Nephron (organoid): ENCODE measurements around the gene RFT1.

ENCODE experiments used
- H3K27ac Mint-ChIP-seq, 3 experiments: 2 replicates each; pipeline ENCODE4 v1.8.0; 2020; ENCODE audit warnings: mixed read lengths in 3 of 3, mild to moderate bottlenecking in 2 of 3, moderate library complexity in 1 of 3
- H3K27me3 Mint-ChIP-seq: 2 replicates; pipeline ENCODE4 v1.8.0; 2021; ENCODE audit warnings: low read depth, mild to moderate bottlenecking, moderate library complexity, mixed read lengths
- H3K36me3 Mint-ChIP-seq: 2 replicates; pipeline ENCODE4 v1.8.0; 2020; ENCODE audit warnings: low read depth, mixed read lengths
- H3K4me1 Mint-ChIP-seq: 2 replicates; pipeline ENCODE4 v1.8.0; 2020; ENCODE audit warnings: mixed read lengths
- H3K4me3 Mint-ChIP-seq, 3 experiments: 2 replicates each; pipeline ENCODE4 v1.8.0; 2020; ENCODE audit warnings: mild to moderate bottlenecking in 3 of 3, mixed read lengths in 3 of 3, moderate library complexity in 2 of 3
- H3K9me3 Mint-ChIP-seq: 2 replicates; pipeline ENCODE4 v1.8.0; 2020; ENCODE audit warnings: mixed read lengths
- TF ChIP-seq, protein P1 (sequence below), 3 experiments: fragments of 200-600 bp; sonication (generic); IDR thresholded peaks; one replicate each; pipeline ENCODE4 v1.5.0; 2021; ENCODE audit warnings: antibody characterized with exemption in 3 of 3; ENCODE audit not compliant: unreplicated experiment in 3 of 3

The RFT1 gene

DNA sequence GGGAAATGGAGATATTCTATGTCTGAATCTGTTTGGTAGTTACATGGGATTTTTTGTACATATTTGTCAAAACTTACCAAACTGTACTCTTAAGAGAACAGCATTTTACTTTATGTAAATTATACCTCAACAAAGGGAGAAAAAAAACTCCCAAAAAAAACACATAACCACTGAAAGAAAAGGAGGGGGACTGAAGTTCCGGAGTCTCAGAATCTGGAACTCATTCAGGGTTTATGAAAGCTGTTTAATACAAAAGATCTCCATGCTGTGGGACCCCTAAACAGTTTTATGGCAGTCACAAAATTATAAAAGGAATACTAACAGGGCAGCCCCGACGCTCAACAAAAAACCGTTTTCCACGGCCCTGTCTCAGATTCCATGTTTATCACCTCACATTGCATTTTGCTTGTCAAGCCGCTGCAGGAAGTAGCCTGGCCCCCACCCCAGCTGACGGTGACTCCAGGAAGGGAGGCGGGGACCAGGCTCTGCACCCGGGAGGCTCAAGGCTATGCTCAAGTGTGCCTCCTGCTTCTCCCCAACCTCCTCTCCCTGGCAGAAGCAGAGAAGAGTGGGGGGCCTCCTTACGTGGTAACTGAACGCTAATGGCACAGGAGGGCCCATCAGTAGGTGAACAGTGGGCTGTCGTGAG, 29.3 kb downstream of the RFT1 start:
- TF ChIP-seq, protein P1, sequence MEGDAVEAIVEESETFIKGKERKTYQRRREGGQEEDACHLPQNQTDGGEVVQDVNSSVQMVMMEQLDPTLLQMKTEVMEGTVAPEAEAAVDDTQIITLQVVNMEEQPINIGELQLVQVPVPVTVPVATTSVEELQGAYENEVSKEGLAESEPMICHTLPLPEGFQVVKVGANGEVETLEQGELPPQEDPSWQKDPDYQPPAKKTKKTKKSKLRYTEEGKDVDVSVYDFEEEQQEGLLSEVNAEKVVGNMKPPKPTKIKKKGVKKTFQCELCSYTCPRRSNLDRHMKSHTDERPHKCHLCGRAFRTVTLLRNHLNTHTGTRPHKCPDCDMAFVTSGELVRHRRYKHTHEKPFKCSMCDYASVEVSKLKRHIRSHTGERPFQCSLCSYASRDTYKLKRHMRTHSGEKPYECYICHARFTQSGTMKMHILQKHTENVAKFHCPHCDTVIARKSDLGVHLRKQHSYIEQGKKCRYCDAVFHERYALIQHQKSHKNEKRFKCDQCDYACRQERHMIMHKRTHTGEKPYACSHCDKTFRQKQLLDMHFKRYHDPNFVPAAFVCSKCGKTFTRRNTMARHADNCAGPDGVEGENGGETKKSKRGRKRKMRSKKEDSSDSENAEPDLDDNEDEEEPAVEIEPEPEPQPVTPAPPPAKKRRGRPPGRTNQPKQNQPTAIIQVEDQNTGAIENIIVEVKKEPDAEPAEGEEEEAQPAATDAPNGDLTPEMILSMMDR (IDR thresholded peaks at IDR 0.05; ENCODE audit: unreplicated experiment in 3 of 3), result no peak
- Mint-ChIP-seq H3K27me3 (no peaks in the 10 kb centered on the region), H3K9me3 (no peaks in the 10 kb centered on the region), H3K36me3 (peaks cover 55% of the 10 kb centered on the region), H3K4me3 (no peak overlapping the region), H3K27ac (peak overlapping the region; percentile 14 to 56 (median 21)), H3K4me1 (peaks cover 36% of the 10 kb centered on the region)

DNA sequence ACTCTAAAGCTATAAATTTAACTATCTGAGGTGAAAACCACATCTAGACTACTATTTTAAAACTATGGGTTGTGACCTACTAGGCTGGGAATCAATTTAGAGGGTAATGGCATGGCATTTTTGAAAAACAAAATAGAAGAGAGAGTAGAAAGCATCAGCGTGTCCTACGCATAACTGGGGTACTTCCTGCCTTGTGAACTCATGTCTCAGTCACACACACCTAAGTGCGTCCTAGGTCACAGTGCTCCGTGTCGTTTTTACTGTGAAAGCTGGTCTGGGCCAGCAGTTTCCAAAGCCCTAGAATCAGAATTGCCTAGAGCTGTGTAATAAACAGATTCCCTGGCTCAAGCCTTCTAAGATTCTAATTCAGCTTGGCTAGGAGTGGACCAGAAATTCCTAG, 32.3 kb downstream of the RFT1 start:
- H3K4me1 Mint-ChIP-seq, result peaks cover 22% of the 10 kb centered on the region
- no peaks in the 10 kb centered on the region for H3K9me3 Mint-ChIP-seq
- no peak overlapping the region for H3K4me3 Mint-ChIP-seq
- H3K27ac Mint-ChIP-seq, result peak overlapping the region in 1 of 3 experiments; percentile 34
- H3K36me3 Mint-ChIP-seq, result peaks cover 45% of the 10 kb centered on the region
- TF ChIP-seq, protein P1 (IDR thresholded peaks at IDR 0.05; ENCODE audit: unreplicated experiment in 3 of 3), result no peak
- H3K27me3 Mint-ChIP-seq, result no peaks in the 10 kb centered on the region

DNA sequence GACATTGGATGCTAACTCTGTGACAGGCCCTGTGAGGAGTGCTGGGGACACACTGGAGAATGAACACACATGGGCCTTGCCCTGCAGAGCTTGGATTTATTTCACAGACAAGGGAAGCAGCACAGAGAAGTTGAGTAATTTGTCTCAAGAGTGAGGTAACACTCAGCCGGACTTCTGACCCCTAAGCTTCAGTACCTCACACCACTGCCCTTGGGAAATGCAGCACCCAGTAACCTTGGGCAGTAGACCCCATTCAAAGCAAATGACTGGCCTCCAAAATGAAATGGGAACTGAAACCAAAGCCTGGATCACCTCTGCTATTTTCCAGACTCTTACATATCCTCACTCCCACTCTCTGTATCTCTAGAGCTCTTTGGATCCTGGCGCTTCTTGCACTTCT, 37.3 kb downstream of the RFT1 start:
- Mint-ChIP-seq H3K36me3 (peaks cover 40% of the 10 kb centered on the region), H3K9me3 (no peaks in the 10 kb centered on the region), H3K27ac (no peak overlapping the region), H3K4me3 (no peak overlapping the region), H3K27me3 (no peaks in the 10 kb centered on the region), H3K4me1 (no peaks in the 10 kb centered on the region)
- TF ChIP-seq, protein P1 (IDR thresholded peaks at IDR 0.05; ENCODE audit: unreplicated experiment in 3 of 3), result no peak

DNA sequence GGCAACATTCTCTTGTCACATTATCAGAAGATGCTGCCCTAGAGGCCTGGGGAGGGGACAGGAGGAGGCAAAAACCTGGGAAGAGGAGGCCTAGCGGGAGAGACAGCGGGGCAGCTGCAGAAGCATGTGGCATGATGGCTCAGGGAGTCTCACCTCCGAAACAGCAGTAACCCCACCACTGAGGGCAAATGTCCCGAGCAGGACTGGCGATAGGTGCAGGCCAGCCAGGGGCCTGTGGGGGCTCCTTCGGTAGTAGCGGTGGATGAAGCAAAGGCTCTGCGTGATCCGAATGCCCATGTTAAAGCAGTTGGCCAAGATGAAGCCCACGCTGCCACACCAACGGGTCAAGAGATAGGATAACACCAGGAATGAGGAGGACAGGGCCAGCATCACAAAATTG, 38.0 kb downstream of the RFT1 start:
- H3K9me3 Mint-ChIP-seq, result no peaks in the 10 kb centered on the region
- H3K4me3 Mint-ChIP-seq, result no peak overlapping the region
- H3K36me3 Mint-ChIP-seq, result peaks cover 41% of the 10 kb centered on the region
- TF ChIP-seq, protein P1 (IDR thresholded peaks at IDR 0.05; ENCODE audit: unreplicated experiment in 3 of 3), result no peak
- no peaks in the 10 kb centered on the region for H3K4me1 Mint-ChIP-seq
- no peak overlapping the region for H3K27ac Mint-ChIP-seq
- H3K27me3 Mint-ChIP-seq, result no peaks in the 10 kb centered on the region

DNA sequence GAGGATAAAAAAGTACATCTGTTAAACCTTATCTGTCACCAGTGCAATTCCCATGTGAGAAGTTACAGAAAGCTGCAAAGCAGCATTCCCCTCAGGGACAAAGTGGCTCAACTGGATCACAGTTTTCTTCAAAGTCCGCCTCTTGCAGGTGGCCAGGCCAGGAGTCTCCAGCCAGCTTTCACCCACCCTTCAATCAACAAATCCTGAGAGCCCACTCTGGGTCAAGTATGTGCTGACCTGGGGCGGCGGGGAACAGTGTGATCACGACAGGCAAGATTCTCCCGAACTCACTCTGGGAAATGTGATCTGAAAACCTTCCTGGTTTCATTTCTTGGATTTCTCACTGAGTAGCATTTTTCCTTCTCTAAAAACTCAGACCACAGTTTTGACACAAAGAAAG, 39.2 kb downstream of the RFT1 start:
- TF ChIP-seq, protein P1 (IDR thresholded peaks at IDR 0.05; ENCODE audit: unreplicated experiment in 3 of 3), result no peak
- H3K27me3 Mint-ChIP-seq, result no peaks in the 10 kb centered on the region
- H3K27ac Mint-ChIP-seq, result peak overlapping the region in 1 of 3 experiments; percentile 65
- H3K4me1 Mint-ChIP-seq, result no peaks in the 10 kb centered on the region
- H3K36me3 Mint-ChIP-seq, result peaks cover 42% of the 10 kb centered on the region
- no peaks in the 10 kb centered on the region for H3K9me3 Mint-ChIP-seq
- H3K4me3 Mint-ChIP-seq, result no peak overlapping the region

DNA sequence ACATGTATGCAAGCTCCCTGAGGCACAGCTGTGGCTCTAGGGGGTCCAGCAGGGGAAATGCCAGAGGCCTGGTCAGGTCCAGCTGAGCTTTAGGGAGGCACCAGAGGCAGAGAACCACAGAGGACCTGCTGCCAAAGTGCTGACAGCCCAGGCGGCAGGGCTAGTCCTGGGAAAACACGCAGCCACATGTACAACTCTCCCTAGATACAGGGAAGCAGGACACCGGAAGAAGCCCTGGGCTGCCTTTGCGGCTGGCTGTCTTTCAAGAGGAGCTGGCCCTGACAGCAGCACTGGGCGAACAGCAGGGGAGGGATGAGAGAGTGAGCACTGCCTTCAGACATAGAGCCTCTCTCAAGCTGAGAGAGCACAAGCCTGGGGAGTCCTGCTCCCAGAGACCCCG, 40.7 kb downstream of the RFT1 start:
- TF ChIP-seq, protein P1 (IDR thresholded peaks at IDR 0.05; ENCODE audit: unreplicated experiment in 3 of 3), result no peak

More for the DNA sequence above, 40.7 kb downstream of the RFT1 start:
- H3K9me3 Mint-ChIP-seq, result no peaks in the 10 kb centered on the region
- H3K27ac Mint-ChIP-seq, result no peak overlapping the region
- H3K4me3 Mint-ChIP-seq, result no peak overlapping the region
- H3K36me3 Mint-ChIP-seq, result peaks cover 42% of the 10 kb centered on the region
- H3K4me1 Mint-ChIP-seq, result no peaks in the 10 kb centered on the region
- no peaks in the 10 kb centered on the region for H3K27me3 Mint-ChIP-seq
